ENCODE data around the gene SIPA1L3. TPM values are rescaled to one million over a fixed set of nuclear protein-coding genes. Genes with fewer than 3 reads are reported as not detected.

The SIPA1L3 gene
- total and polyA plus RNA-seq, 8 donors, result 2.9 to 211 (median 24.3) TPM

GRCh38 chr19:37935341-37935740 is 28.3 kb downstream of the SIPA1L3 start:
- no peak for TF ChIP-seq EP300 (IDR thresholded peaks at IDR 0.05)
- TF ChIP-seq CTCF (IDR thresholded peaks at IDR 0.05), result no peak
- TF ChIP-seq POLR2AphosphoS5 (IDR thresholded peaks at IDR 0.05), result no peak
- TF ChIP-seq POLR2A (IDR thresholded peaks at IDR 0.05), result no peak
- Histone ChIP-seq H3K27ac (peak overlapping the region in 3 of 5 donors; percentile 52 to 72 (median 55)), H3K9me3 (peaks cover 0 to 8% (median 2%) of the 10 kb centered on the region in 4 donors), H3K27me3 (no peaks in the 10 kb centered on the region), H3K36me3 (peaks cover 0 to 6% (median 0%) of the 10 kb centered on the region in 4 donors), H3K4me1 (peaks cover 29 to 65% (median 41%) of the 10 kb centered on the region in 4 donors), H3K4me3 (no peak overlapping the region)
- intact Hi-C loops (cut with DNase I; ENCODE audit: low total_unique reads), result no loop called here
- 0 to 100% (median 95%) methylated on average over 1 of the region's 1 CpG for WGBS, 5 donors
- no peak for DNase-seq

GRCh38 chr19:37936166-37936565 is 29.2 kb downstream of the SIPA1L3 start:
- Histone ChIP-seq H3K36me3 (peaks cover 0 to 6% (median 0%) of the 10 kb centered on the region in 4 donors), H3K27ac (peak overlapping the region in 4 of 5 donors; percentile 27 to 72 (median 54)), H3K4me1 (peaks cover 26 to 65% (median 38%) of the 10 kb centered on the region in 4 donors), H3K9me3 (peaks cover 0 to 8% (median 0%) of the 10 kb centered on the region in 4 donors), H3K27me3 (no peaks in the 10 kb centered on the region), H3K4me3 (no peak overlapping the region)
- WGBS, 5 donors, result 36 to 70% (median 55%) methylated on average over 2 of the region's 2 CpGs
- TF ChIP-seq POLR2A (IDR thresholded peaks at IDR 0.05) (no peak), CTCF (IDR thresholded peaks at IDR 0.05) (no peak), POLR2AphosphoS5 (IDR thresholded peaks at IDR 0.05) (peak in 2 of 3 donors; percentile 68 to 83), EP300 (IDR thresholded peaks at IDR 0.05) (no peak)
- intact Hi-C loops (cut with DNase I; ENCODE audit: low total_unique reads), result no loop called here
- DNase-seq, result peak; percentile 54 to 75

GRCh38 chr19:37936886-37937285 is 29.9 kb downstream of the SIPA1L3 start:
- peaks cover 22 to 64% (median 35%) of the 10 kb centered on the region in 4 donors for H3K4me1 ChIP-seq
- H3K36me3 ChIP-seq, result peaks cover 0 to 6% (median 0%) of the 10 kb centered on the region in 4 donors
- WGBS, 5 donors, result 95 to 98% (median 96%) methylated on average over 2 of the region's 2 CpGs
- no peak for TF ChIP-seq EP300 (IDR thresholded peaks at IDR 0.05)
- TF ChIP-seq POLR2AphosphoS5 (IDR thresholded peaks at IDR 0.05), result no peak
- no peak for TF ChIP-seq CTCF (IDR thresholded peaks at IDR 0.05)
- TF ChIP-seq POLR2A (IDR thresholded peaks at IDR 0.05), result no peak
- H3K4me3 ChIP-seq, result no peak overlapping the region
- peaks cover 0 to 8% (median 0%) of the 10 kb centered on the region in 4 donors for H3K9me3 ChIP-seq
- no peaks in the 10 kb centered on the region for H3K27me3 ChIP-seq
- intact Hi-C loops (cut with DNase I; ENCODE audit: low total_unique reads), result no loop called here
- peak overlapping the region in 3 of 5 donors; percentile 43 to 64 (median 55) for H3K27ac ChIP-seq
- no peak for DNase-seq

- Histone ChIP-seq H3K4me3 (no peak overlapping the region), H3K36me3 (peaks cover 0 to 6% (median 0%) of the 10 kb centered on the region in 4 donors), H3K27ac (no peak overlapping the region), H3K9me3 (peaks cover 0 to 8% (median 0%) of the 10 kb centered on the region in 4 donors), H3K4me1 (peaks cover 21 to 64% (median 34%) of the 10 kb centered on the region in 4 donors), H3K27me3 (no peaks in the 10 kb centered on the region)
- intact Hi-C loops (cut with DNase I; ENCODE audit: low total_unique reads), result no loop called here
- no peak for DNase-seq
- TF ChIP-seq CTCF (IDR thresholded peaks at IDR 0.05), result no peak
- TF ChIP-seq POLR2AphosphoS5 (IDR thresholded peaks at IDR 0.05), result no peak
- no peak for TF ChIP-seq EP300 (IDR thresholded peaks at IDR 0.05)
- no peak for TF ChIP-seq POLR2A (IDR thresholded peaks at IDR 0.05)
- WGBS, 5 donors, result 85 to 100% (median 95%) methylated on average over 1 of the region's 1 CpG
These were observed 31.3 kb downstream of the SIPA1L3 start for GRCh38 chr19:37938353-37938752.
